GM23338 (cell line): Measurements from ENCODE around the gene UVRAG. TPM values are rescaled to one million over a fixed set of nuclear protein-coding genes. Genes with fewer than 3 reads are reported as not detected.

ENCODE experiments used
- ATAC-seq: fragments of 200-7000 bp; cut with Tn5 transposase; 3 replicates; pipeline ENCODE4 v1.9.1; 2020
- DNase-seq: peaks from one replicate; pipeline ENCODE4 v3.0.0-alpha.2; 2015; ENCODE audit warnings: low spot score
- H2AFZ ChIP-seq: fragments of 200-600 bp; sonication (generic); 2 replicates; pipeline ENCODE4 v1.8.0; 2016; ENCODE audit warnings: antibody characterized with exemption, mild to moderate bottlenecking, moderate library complexity
- H3F3A ChIP-seq: fragments of 200-600 bp; sonication (generic); replicated peaks from 2 replicates; pipeline ENCODE4 v1.8.0; 2017; ENCODE audit warnings: antibody characterized with exemption, mixed run types, low read depth
- H3K27ac ChIP-seq: fragments of 200-600 bp; sonication (generic); 2 replicates; pipeline ENCODE4 v1.6.1; 2016; ENCODE audit warnings: low read depth
- H3K27me3 ChIP-seq: fragments of 200-600 bp; sonication (generic); 2 replicates; pipeline ENCODE4 v1.8.0; 2016; ENCODE audit warnings: mild to moderate bottlenecking, mixed run types, moderate library complexity; ENCODE audit not compliant: insufficient read depth
- H3K36me3 ChIP-seq: fragments of 200-600 bp; sonication (generic); 2 replicates; pipeline ENCODE4 v1.8.0; 2016; ENCODE audit warnings: mild to moderate bottlenecking; ENCODE audit not compliant: insufficient read depth
- H3K4me1 ChIP-seq: fragments of 200-600 bp; sonication (generic); 2 replicates; pipeline ENCODE4 v1.8.0; 2016; ENCODE audit warnings: mild to moderate bottlenecking, moderate library complexity; ENCODE audit not compliant: insufficient read depth
- H3K4me2 ChIP-seq: fragments of 200-600 bp; sonication (generic); 2 replicates; pipeline ENCODE4 v1.7.1; 2017; ENCODE audit warnings: mixed run types
- H3K4me3 ChIP-seq: fragments of 200-600 bp; sonication (generic); 2 replicates; pipeline ENCODE4 v1.6.1; 2016; ENCODE audit warnings: mixed run types
- H3K79me2 ChIP-seq: fragments of 200-600 bp; sonication (generic); replicated peaks from 2 replicates; pipeline ENCODE4 v1.8.0; 2017; ENCODE audit warnings: mild to moderate bottlenecking; ENCODE audit not compliant: insufficient read depth
- H3K9me2 ChIP-seq: fragments of 200-600 bp; sonication (generic); 2 replicates; pipeline ENCODE4 v1.8.0; 2017; ENCODE audit not compliant: insufficient read depth
- H4K20me1 ChIP-seq: fragments of 200-600 bp; sonication (generic); replicated peaks from 2 replicates; pipeline ENCODE4 v1.8.0; 2017; ENCODE audit warnings: mild to moderate bottlenecking; ENCODE audit not compliant: insufficient read depth
- H3K27ac Mint-ChIP-seq: 2 replicates; pipeline ENCODE4 v1.8.0; 2020; ENCODE audit warnings: inconsistent platforms, mild to moderate bottlenecking, moderate library complexity, mixed read lengths
- H3K27me3 Mint-ChIP-seq: 3 replicates; pipeline ENCODE4 v1.8.0; 2022; ENCODE audit warnings: low read depth, mild to moderate bottlenecking, moderate library complexity, mixed read lengths, inconsistent platforms; ENCODE audit not compliant: insufficient read depth, poor library complexity
- H3K36me3 Mint-ChIP-seq: 3 replicates; pipeline ENCODE4 v1.8.0; 2021; ENCODE audit warnings: low read depth, mild to moderate bottlenecking, inconsistent platforms, moderate library complexity, mixed read lengths
- H3K4me1 Mint-ChIP-seq: 3 replicates; pipeline ENCODE4 v1.8.0; 2020; ENCODE audit warnings: mild to moderate bottlenecking, inconsistent platforms, mixed read lengths
- H3K4me3 Mint-ChIP-seq: 3 replicates; pipeline ENCODE4 v1.8.0; 2021; ENCODE audit warnings: moderate library complexity, mild to moderate bottlenecking, inconsistent platforms, mixed read lengths
- H3K9me3 Mint-ChIP-seq: 3 replicates; pipeline ENCODE4 v1.8.0; 2020; ENCODE audit warnings: moderate library complexity, mild to moderate bottlenecking, inconsistent platforms, mixed read lengths
- CREB1 ChIP-seq: fragments of 250-450 bp; sonication (Bioruptor Pico); IDR thresholded peaks from 2 replicates; pipeline ENCODE4 v1.5.0; 2020; ENCODE audit warnings: low read depth, mild to moderate bottlenecking, moderate library complexity
- ETS1 ChIP-seq: IDR thresholded peaks from 2 replicates; pipeline ENCODE4 v1.6.1; 2016; ENCODE audit warnings: antibody characterized with exemption
- EZH2phosphoT487 ChIP-seq: fragments of 200-600 bp; sonication (generic); IDR thresholded peaks from one replicate; pipeline ENCODE4 v1.8.1; 2018; ENCODE audit warnings: antibody characterized with exemption; ENCODE audit not compliant: unreplicated experiment
- NANOG ChIP-seq: IDR thresholded peaks from 2 replicates; pipeline ENCODE4 v1.6.1; 2016; ENCODE audit warnings: antibody characterized with exemption, borderline replicate concordance
- POLR2AphosphoS5 ChIP-seq: IDR thresholded peaks from 2 replicates; pipeline ENCODE4 v1.6.1; 2016; ENCODE audit warnings: antibody characterized with exemption, low read depth
- ZNF114 ChIP-seq: fragments of 250-450 bp; sonication (Bioruptor Pico); IDR thresholded peaks from 2 replicates; pipeline ENCODE4 v1.5.0; 2020; ENCODE audit warnings: mild to moderate bottlenecking, moderate library complexity
- ZNF462 ChIP-seq: fragments of 250-450 bp; sonication (Bioruptor Pico); IDR thresholded peaks from 2 replicates; pipeline ENCODE4 v1.5.0; 2020; ENCODE audit warnings: mild to moderate bottlenecking, moderate library complexity
- polyA plus RNA-seq: library from polyadenylated mRNA; unstranded; fragments of >200 nt; fragmentation: Nextera tagmentation; extraction: Ambion mirVana; gene quantifications from 2 replicates; pipeline ENCODE4 v1.2.1, GENCODE V29; 2016
- total RNA-seq: library from RNA; depleted of rRNA; stranded (reverse); fragments of >200 nt; shearing (Covaris generic); gene quantifications from 2 replicates; pipeline ENCODE4 v1.2.3, GENCODE V29; 2014

The UVRAG gene
- total and polyA plus RNA-seq, 2 experiments from 2014 or later = 15.3 to 17.4 TPM

- TF ChIP-seq ZNF462 (CRISPR knock-in tag) (no peak), ETS1 (no peak), NANOG (no peak), CREB1 (CRISPR knock-in tag) (no peak)
Measured at GRCh38 chr11:75946531-75947530, 131.8 kb downstream of the UVRAG start (continued).

GRCh38 chr11:75949023-75949672, 134.1 kb downstream of the UVRAG start:
- Mint-ChIP-seq H3K36me3 (no peaks in the 10 kb centered on the region), H3K9me3 (no peaks in the 10 kb centered on the region), H3K4me1 (peaks cover 28% of the 10 kb centered on the region), H3K27me3 (no peaks in the 10 kb centered on the region), H3K27ac (no peak overlapping the region), H3K4me3 (no peak overlapping the region)
- Histone ChIP-seq H3K4me3 (no peak overlapping the region), H3K4me2 (no peak overlapping the region), H3K9me2 (no peaks in the 10 kb centered on the region), H3K27ac (no peak overlapping the region), H3K4me1 (0 out of 2 replicates have a peak, but pooled peaks cover 8% of the 10 kb centered on the region), H3K36me3 (no peaks in the 10 kb centered on the region), H3F3A (no peaks in the 10 kb centered on the region), H4K20me1 (peaks cover 9% of the 10 kb centered on the region), H2AFZ (no peak overlapping the region), H3K27me3 (no peaks in the 10 kb centered on the region), H3K79me2 (no peaks in the 10 kb centered on the region)
- no peak for ATAC-seq
- no peak for DNase-seq
- TF ChIP-seq NANOG (no peak), ZNF114 (CRISPR knock-in tag) (no peak), EZH2phosphoT487 (no peak), ETS1 (no peak), POLR2AphosphoS5 (no peak)
